SIG-M5 treated with dmso at 0.1 percent for 504 hours (cell line): Measurements from ENCODE around the gene MIX23.
A peak's percentile ranks its signal among the peaks of the same experiment; 100 is the strongest.

Experiments used
- DNase-seq: peaks from one replicate; lab custom pipeline; 2025; ENCODE audit not compliant: unreplicated experiment; lab: John Stamatoyannopoulos, UW

Gene MIX23

DNA sequence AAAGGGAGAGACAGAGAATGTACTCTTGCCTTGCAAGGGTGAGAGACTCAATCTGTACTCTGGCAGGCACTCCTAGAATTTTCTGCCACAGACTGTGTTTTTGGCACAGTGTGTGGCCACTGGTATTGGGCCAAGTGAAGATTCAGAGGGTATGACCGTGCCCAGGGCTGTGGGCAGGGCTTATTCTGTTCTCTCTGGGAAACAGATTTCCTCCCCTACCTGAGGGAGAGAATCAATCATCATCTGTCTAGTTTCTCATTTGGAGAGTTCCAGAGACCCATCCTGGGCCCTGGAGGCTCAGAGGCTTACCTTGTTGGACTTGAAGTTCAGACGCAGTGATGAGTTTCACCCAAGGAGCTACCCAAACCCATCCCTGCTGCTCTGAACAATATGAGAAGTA, 29.8 kb downstream of the MIX23 start:
- DNase-seq = no peak

DNA sequence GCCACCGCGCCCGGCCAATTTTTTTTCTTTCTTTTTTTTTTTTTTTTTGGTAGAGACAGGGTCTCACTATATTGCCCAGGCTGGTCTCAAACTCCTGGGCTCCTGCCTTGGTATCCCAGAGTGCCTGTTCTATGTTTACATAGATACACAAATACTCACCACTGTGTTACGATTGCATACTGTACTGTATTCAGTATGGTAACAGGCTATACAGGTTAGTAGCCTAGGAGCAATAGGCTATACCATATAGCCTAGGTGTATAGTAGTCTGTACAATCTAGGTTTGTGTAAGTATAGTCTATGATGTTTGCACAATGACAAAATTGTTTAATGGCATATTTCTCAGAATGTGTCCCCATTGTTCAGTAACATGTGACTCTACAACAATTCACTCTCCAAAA, 31.4 kb downstream of the MIX23 start:
- no peak for DNase-seq

DNA sequence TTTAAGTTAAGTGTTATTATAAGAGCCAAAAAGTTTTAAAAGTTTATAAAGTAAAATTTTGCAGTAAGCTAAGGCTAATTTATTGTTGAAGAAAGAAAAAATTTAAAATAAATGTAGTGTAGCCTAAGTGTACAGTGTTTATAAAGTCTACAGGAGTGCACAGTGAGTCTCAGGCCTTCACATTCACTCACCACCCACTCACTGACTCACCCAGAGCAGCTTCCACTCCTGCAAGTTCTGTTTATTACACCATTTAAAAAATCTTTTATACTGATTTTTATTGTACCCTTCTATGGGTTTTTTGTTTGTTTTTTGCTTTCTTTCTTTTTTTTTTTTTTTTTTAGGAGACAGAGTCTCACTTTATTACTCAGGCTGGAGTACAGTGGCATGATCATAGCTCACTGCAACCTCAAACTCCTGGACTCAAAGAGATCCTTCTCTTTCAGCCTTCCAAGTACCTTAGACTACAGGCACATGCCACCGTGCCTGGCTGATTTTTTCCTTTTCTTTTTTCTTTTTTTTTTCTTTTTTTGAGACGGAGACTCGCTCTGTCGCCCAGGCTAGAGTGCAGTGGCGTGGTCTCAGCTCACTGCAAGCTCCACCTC, 32.1 kb downstream of the MIX23 start:
- DNase-seq = no peak

DNA sequence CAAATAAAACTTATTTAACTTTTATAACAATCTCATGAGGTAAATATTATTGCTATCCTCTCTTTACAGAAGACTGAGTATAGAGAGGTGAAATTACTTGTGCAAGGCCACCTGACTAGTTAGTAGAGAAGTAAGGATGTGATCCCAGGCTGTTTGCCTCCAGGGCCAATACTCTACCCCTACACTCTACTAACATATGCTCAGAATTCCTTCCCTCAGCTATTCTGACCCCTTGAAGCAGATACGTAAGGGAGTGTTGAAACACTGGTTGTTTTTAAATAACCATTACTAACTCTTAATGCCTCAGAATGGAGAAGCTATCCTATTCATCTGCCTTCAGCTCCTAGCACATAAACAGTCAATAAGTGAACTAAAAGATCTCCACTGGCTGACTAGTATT, 33.9 kb downstream of the MIX23 start:
- no peak for DNase-seq

DNA sequence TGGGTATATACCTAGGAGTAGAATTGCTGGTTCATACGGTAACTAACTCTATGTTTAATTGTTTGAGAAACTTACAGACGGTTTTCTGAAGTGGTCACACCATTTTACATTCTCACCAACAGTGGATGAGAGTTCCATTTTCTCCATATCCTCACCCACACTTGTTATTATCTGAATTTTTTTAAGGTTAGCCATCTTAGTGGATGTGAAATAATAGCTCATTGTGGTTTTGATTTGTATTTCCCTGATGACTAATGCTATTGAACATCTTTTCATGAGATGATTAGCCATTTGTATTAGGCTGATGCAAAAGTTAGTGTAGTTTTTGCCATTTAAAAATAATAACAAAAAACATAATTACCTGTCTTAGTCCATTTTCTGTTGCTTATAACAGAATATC, 39.4 kb downstream of the MIX23 start:
- no peak for DNase-seq

DNA sequence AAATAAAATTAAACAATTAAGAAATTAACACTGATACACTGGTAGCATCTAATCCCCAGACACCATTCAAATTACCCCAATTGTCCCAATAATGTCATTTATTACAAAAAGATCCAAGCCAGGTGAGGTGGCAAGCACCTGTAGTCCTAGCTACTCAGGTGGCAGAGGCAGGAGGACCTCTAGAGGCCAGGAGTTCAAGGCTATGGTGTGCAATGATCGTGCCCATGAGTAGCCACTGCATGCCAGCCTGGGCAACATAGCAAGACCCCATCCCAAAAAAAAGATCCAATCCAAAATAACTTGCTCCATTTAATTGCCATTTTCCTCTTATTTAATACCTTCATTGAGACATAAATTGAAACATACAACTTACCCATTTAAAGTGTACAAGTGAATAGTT, 40.2 kb downstream of the MIX23 start:
- no peak for DNase-seq

DNA sequence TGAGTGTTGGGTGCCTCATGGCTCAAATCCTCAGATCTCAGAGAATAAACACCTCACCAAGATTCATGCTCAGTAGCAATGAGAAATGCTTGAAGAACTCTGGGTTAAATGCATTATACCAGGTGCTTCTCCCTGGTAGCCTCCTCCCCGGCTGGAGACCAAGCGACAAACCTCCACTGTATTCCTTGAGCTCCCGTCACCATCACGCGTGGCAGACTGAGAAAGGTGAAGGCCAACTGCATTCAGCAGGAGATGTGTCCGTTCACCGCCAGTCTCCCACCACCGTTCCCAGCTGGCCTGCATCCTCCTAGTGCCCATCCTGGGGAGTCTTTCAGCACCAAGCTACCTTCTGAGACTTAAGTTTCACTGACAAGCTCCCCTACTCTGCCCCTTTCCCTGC, 50.5 kb downstream of the MIX23 start:
- DNase-seq = no peak

DNA sequence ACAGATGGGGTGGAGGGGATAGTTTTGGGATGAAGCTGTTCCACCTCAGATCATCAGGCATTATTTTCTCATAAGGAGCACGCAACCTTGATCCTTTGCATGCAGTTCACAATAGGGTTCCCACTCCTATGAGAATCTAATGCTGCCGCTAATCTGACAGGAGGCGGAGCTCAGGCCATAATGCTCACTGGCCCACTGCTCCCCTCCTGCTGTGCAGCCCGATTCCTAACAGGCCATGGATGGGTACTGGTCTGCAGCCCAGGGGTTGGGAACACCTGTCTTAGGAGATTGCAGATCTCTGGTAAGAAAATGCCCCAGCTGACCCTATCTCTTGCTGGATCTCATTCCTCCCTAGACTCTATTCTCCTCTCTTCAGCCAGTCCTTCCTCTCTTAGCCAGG, 51.1 kb downstream of the MIX23 start:
- no peak for DNase-seq

DNA sequence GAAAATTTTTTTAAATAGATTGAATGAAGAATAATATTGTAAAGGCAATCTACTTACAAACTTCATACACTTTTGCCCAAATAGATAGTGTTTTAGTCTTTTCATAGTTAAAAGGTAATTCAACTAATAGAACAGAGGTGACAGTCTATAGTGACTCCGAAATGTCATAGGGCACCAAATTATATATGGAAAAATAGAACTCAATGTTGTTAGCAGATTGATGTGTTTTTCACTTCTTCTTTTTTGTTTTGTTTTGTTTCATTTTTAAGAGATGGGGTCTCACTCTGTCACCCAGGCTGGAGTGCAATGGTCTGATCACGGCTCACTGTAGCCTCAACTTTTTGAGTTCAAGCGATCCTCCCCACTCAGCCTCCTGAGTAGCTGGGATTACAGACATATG, 57.3 kb downstream of the MIX23 start:
- no peak for DNase-seq

DNA sequence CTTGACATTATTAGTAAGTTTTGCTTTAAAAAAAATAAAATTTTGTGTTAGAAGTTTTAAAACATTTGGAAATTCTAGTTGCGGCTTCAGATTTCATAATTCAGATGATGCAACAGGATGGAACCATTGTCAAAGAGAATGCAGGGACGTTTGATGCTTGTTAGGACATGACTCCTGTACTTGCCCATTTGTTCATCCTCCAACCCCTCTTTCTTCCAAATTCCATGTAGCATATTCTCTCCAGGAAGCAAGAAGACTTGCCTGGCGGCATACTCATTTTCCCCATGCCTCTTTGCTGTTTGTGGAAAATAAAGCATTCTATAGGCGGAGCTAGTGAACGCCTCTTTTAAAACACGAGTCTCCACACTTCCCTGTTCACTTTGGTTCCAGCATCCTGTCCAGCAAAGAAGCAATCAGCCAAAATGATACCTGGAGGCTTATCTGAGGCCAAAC, 58.1 kb downstream of the MIX23 start, which contains the start of gene CSTA:
TSS of gene CSTA (plus strand) at position 378 of the 453 bp plus-strand sequence. CDS start at position 423, 45 bp downstream.
- peak; percentile 93 for DNase-seq

DNA sequence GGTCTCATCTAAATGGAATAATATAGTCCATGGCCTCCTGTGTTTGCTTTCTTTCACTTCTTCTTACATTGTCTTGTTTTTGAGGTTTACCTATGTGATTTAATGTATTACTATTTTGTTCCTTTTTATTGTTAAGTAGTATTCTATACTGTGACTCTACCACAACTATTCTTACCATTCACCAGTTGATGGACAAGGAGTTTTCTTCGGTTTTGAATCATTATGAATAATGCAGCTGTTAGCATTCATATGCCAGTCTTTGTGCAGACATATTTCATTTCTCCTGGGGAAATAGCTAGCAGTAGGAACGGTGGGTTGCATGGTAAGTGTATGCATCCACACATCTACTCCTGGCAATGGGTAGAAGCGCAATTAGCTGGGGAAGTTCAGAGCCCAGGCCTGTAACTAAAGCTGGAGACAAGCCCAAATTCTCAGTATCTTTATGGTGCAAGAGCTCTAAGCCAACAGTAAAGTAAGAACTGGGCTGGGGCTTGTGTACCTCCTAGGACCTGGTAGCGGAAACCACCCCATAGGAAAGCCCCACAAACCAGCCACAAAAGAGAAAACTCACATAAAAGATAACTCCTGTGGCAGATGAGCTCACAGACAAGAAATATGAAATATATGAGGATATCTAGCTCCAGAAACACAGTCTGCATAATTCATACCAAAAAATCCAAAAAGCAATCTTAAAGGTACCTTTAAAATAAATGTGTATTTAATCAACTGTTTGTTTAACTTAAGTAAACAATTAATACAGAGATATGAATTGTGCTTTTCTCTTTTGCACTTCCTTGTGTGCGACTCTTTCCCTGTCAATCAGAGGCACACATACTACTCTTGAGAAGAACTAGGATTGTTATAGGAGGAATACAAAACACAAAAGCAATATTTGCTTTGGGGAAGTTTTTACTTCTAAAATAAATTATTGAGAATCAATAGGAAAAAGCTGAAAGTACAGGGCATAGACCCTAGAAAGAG, 60.6 kb downstream of the MIX23 start:
- DNase-seq = peak; percentile 90

DNA sequence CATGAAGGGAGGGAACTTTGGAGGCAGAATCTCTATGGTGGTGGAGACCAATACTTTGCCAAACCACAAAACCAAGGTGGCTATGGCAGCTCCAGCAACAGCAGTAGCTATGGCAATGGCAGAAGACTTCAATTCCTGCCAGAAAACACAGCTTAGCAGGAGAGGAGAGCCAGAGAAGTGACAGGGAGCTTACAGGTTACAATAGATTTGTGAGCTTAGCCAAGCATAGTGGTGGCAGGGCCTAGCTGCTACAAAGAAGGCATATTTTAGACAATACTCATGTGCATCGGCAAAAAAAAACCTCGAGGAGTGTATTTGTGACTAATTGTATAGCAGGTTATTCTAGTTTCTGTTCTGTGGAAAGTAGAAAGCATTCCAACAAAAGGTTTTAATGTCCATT, 64.4 kb downstream of the MIX23 start:
- no peak for DNase-seq

DNA sequence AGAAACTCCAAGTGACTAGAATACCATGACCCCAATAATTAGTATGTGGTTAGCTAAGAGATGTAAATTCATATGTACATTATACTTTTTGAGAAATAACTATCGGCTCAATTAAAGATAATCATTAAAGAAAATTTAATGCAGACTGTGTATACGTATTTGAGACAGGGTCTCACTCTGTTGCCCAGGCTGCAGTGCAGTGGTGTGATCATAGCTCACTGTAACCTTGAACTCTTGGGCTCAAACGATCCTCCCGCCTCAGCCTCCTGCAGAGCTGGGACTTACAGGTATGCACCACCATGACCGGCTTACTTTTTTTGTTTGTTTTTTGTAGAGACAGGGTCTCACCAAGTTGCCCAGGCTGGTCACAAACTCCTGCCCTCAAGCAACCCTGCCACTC, 66.7 kb downstream of the MIX23 start:
- no peak for DNase-seq

DNA sequence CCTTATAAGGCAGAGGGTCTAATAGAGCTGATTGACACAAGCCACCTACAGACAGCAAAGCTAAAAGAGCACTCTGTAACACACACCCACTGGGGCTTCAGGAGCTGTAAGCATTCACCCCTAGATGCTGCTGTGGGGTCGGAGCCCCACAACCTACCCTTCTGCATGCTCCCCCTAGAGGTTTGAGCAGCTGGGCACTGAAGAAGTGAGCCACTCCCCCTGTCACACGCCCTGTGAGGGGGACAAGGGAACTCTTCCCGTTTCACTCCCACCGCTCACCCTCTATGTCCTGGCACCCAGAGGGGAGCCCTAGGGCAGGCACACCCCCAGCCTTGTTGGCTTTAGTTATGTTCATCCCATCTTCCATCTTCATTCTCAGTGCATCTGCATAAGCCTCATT, 67.4 kb downstream of the MIX23 start:
- DNase-seq = no peak

DNA sequence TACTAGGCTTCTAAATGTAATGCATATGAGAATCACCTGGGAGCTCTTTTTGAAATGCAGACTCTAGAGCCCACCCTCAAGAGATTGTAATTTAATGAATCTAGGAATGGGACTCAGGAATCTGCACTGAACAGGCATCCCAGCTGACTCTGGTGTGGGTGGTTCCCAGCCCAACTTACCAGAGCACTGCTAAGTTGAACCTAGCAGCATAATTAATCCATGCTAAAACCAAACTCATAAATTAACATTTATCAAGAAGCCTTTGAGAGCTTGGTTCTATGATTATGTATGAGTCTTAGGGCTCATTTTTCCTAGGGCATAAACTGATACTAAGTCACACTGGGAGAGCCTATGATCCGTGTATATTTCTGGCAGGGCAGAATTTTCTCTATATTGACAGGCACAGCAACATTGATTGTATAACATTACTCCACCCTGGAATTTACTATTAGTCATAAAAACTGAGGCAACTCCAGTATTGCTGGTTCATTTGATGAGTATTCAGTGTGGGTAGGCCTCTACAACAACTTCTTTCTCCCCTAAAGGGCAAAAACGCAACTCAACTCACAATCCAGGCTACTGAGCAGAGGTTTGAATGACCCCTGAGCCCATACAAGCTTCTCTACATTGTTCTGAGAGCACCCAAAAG, 68.7 kb downstream of the MIX23 start:
- DNase-seq = no peak

DNA sequence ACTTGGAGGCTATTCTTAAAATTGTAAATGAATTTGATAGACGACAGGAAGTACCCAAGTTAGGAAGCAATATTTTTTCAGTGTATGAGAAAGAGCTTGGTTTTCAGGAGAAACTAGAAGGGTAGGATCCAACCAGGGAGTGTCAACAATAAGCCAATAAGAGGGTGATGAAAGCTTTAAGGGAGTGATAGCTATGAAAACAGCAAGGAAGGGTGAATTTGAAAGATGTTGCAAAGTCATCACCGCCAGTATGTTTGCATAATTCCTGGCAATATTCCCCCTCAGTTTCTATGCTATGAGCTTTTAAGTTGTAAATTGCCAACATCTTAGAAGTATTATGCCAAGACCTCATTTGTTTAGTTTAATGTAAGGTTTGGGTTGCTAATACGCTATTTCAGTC, 69.8 kb downstream of the MIX23 start:
- peak; percentile 64 for DNase-seq

DNA sequence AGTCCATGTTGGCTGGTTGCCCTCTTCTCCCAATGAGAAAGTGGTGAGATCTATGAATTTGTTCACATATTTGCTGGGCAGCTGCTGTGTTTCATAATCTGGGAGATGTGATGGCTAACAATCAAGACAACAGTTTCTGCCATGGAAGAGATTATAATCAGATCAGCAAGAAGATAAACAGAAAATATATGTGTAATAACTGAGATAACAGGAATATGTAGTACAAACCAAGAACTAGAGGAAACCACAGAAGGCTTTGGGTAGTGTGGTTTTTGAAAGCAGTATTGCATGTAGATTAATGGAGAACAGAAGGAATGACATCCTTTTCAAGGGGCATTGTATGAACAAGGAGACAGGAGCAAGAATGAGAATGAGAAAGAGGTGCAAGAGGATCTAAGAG, 70.2 kb downstream of the MIX23 start:
- peak; percentile 74 for DNase-seq

DNA sequence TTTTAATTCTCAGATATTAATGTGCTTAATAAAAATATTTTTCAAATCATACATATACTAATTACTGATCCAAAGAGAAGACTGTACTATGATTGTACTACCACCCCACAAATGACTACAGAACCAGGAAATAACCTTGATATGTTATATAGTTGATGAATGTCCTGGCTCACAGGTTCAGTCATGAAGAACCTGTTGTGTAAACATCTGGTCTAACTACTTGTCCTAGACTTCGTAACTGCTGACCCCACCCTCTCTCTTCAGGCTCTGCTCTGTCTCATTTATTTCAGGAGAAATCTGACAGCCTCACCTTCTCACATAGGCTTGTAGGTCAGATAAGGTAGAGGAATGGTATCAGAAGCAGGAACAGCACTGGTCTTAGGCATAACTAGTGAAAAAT, 72.7 kb downstream of the MIX23 start:
- peak; percentile 24 for DNase-seq
